ENCODE data around the gene OR52E6.

The OR52E6 gene

GRCh38 chr11:5791165-5791564 is 50.5 kb downstream of the OR52E6 start, which contains the start of gene OR52N1:
Gene OR52N1 (minus strand): TSS chr11:5791265. CDS start chr11:5788816, 2,449 bp downstream.
- no peak for DNase-seq

Measured in stimulated activated naive CD4-positive, alpha-beta T cell treated with Interleukin-2 at 50 U/mL for 16 hours (primary cell).